CD14-positive monocyte (primary cell): Measurements from ENCODE around the gene SIX1. TPM values are rescaled to one million over a fixed set of nuclear protein-coding genes. Genes with fewer than 3 reads are reported as not detected.

ENCODE experiments used
- DNase-seq, 3 donors: peaks; one replicate each; pipeline ENCODE4 v3.0.0-alpha.2; 2011 to 2022
- H2AFZ ChIP-seq: 2 replicates; pipeline ENCODE4 v1.6.0; 2012; ENCODE audit warnings: mild to moderate bottlenecking, low read depth, low read length, inconsistent platforms; ENCODE audit not compliant: insufficient read depth, poor library complexity, severe bottlenecking
- H3K27ac ChIP-seq, 2 donors: 1 replicate in 1 of 2; 2 replicates in 1 of 2; pipeline ENCODE4 v1.5.1; 2012 to 2013; ENCODE audit warnings: low read length in 2 of 2, control low read depth in 1 of 2, inconsistent platforms in 1 of 2, low read depth in 1 of 2, mild to moderate bottlenecking in 1 of 2
- H3K27me3 ChIP-seq, 2 donors: one replicate each; pipeline versions ENCODE4 v1.6.0 to v1.6.1; 2011 to 2013; ENCODE audit warnings: low read length in 2 of 2; ENCODE audit not compliant: control insufficient read depth in 2 of 2, insufficient read depth in 2 of 2
- H3K36me3 ChIP-seq, 2 donors: replicated peaks in 1 of 2; 1 replicate in 1 of 2; 2 replicates in 1 of 2; pipeline versions ENCODE4 v1.5.1 to v1.6.1; 2012 to 2013; ENCODE audit warnings: low read length in 2 of 2, control low read depth in 1 of 2, inconsistent platforms in 1 of 2, mild to moderate bottlenecking in 1 of 2; ENCODE audit not compliant: insufficient read depth in 2 of 2, control insufficient read depth in 1 of 2
- H3K4me1 ChIP-seq, 2 donors: 1 replicate in 1 of 2; 2 replicates in 1 of 2; pipeline versions ENCODE4 v1.5.1 to v1.6.1; 2012 to 2013; ENCODE audit warnings: low read length in 2 of 2, control low read depth in 1 of 2, inconsistent platforms in 1 of 2, mild to moderate bottlenecking in 1 of 2, moderate library complexity in 1 of 2; ENCODE audit not compliant: insufficient read depth in 2 of 2, control insufficient read depth in 1 of 2
- H3K4me2 ChIP-seq: replicated peaks from 2 replicates; pipeline ENCODE3; 2012; ENCODE audit warnings: low read length, moderate library complexity, mild to moderate bottlenecking; ENCODE audit not compliant: poor library complexity, severe bottlenecking; ENCODE audit errors: extremely low read depth
- H3K4me3 ChIP-seq, 3 experiments: fragments of 200-600 bp in 1 of 3; sonication (generic) in 1 of 3; replicated peaks in 1 of 3; 1 replicate in 2 of 3; 2 replicates in 1 of 3; pipeline ENCODE4 v1.5.1; 2011 to 2013; ENCODE audit warnings: low read length in 3 of 3, mild to moderate bottlenecking in 3 of 3, control low read depth in 2 of 3, low read depth in 2 of 3, inconsistent platforms in 1 of 3, moderate library complexity in 1 of 3
- H3K79me2 ChIP-seq: 2 replicates; pipeline ENCODE4 v1.6.0; 2012; ENCODE audit warnings: mild to moderate bottlenecking, control low read depth, inconsistent platforms, low read length, moderate library complexity; ENCODE audit not compliant: insufficient read depth
- H3K9ac ChIP-seq: 2 replicates; pipeline ENCODE4 v1.6.0; 2017; ENCODE audit warnings: low read length, mild to moderate bottlenecking; ENCODE audit not compliant: insufficient read depth, poor library complexity, severe bottlenecking
- H3K9me3 ChIP-seq, 2 donors: replicated peaks in 1 of 2; 1 replicate in 1 of 2; 2 replicates in 1 of 2; pipeline versions ENCODE4 v1.5.1 to v1.6.1; 2012 to 2013; ENCODE audit warnings: low read length in 2 of 2, control low read depth in 1 of 2; ENCODE audit not compliant: control insufficient read depth in 1 of 2, insufficient read depth in 1 of 2
- H4K20me1 ChIP-seq: 2 replicates; pipeline ENCODE4 v1.6.0; 2012; ENCODE audit warnings: mild to moderate bottlenecking, low read length, control low read depth, moderate library complexity; ENCODE audit not compliant: insufficient read depth
- H3K27ac Mint-ChIP-seq, 7 donors: one replicate each; pipeline ENCODE4 v1.8.0; 2020; ENCODE audit warnings: mild to moderate bottlenecking in 7 of 7, mixed read lengths in 7 of 7, moderate library complexity in 6 of 7, inconsistent platforms in 2 of 7
- H3K27me3 Mint-ChIP-seq, 3 donors: one replicate each; pipeline ENCODE4 v1.8.0; 2021 to 2022; ENCODE audit warnings: low read depth in 3 of 3, mild to moderate bottlenecking in 3 of 3, mixed read lengths in 3 of 3, moderate library complexity in 3 of 3, inconsistent platforms in 1 of 3
- H3K36me3 Mint-ChIP-seq, 2 donors: one replicate each; pipeline ENCODE4 v1.8.0; 2020; ENCODE audit warnings: mixed read lengths in 2 of 2, inconsistent platforms in 1 of 2, mild to moderate bottlenecking in 1 of 2
- H3K4me1 Mint-ChIP-seq: one replicate; pipeline ENCODE4 v1.8.0; 2020; ENCODE audit warnings: mild to moderate bottlenecking, mixed read lengths
- H3K4me3 Mint-ChIP-seq, 2 donors: one replicate each; pipeline ENCODE4 v1.8.0; 2020; ENCODE audit warnings: mild to moderate bottlenecking in 2 of 2, mixed read lengths in 2 of 2, moderate library complexity in 1 of 2
- H3K9me3 Mint-ChIP-seq, 7 donors: one replicate each; pipeline ENCODE4 v1.8.0; 2020 to 2022; ENCODE audit warnings: mixed read lengths in 7 of 7, mild to moderate bottlenecking in 6 of 7, moderate library complexity in 6 of 7, inconsistent platforms in 2 of 7
- CTCF ChIP-seq: fragments of 200-600 bp; IDR thresholded peaks from one replicate; pipeline ENCODE4 v1.8.0; 2022; ENCODE audit warnings: antibody characterized with exemption, mild to moderate bottlenecking
- WGBS: methylation state at CpG from one replicate; pipeline ENCODE4 v1.1.5; 2013; ENCODE audit warnings: missing lambda C conversion rate; ENCODE audit not compliant: insufficient coverage; 5-methylcytosine and 5-hydroxymethylcytosine counted together
- intact Hi-C, 2 donors: fragments of 100-400 bp; cut with micrococcal nuclease; formaldehyde crosslinking; loops; one replicate each; pipeline versions ENCODE4 v1.15.0 to v1.15.1; 2023
- polyA plus RNA-seq, 3 donors: library from polyadenylated mRNA; depleted of rRNA in 1 of 3; unstranded in 2 of 3; stranded (reverse) in 1 of 3; fragments of 300-500 nt in 2 of 3; fragments of >200 nt in 1 of 3; fragmentation: Illumina TruSeq in 2 of 3; gene quantifications; 1 replicate in 2 of 3; 2 replicates in 1 of 3; pipeline ENCODE4 v1.2.3, GENCODE V29; 2012 to 2021

SIX1 gene
- polyA plus RNA-seq, 3 donors: not detected

- peaks cover 81 to 86% (median 83%) of the 10 kb centered on the region in 3 donors for H3K27me3 Mint-ChIP-seq
- peaks cover 3 to 27% of the 10 kb centered on the region in 2 donors for H3K36me3 Mint-ChIP-seq
- H3K4me1 Mint-ChIP-seq: peaks cover 45% of the 10 kb centered on the region
- peak overlapping the region; percentile 42 to 82 (median 61) for H3K4me3 ChIP-seq
- 3% methylated on average over 37 of the region's 47 CpGs for WGBS
- no peak overlapping the region for H3K27ac ChIP-seq
- H3K9me3 ChIP-seq: peaks cover 0 to 49% of the 10 kb centered on the region in 2 donors
- H3K27me3 ChIP-seq: peaks cover 67 to 87% of the 10 kb centered on the region in 2 donors
- peak overlapping the region in 2 of 7 donors; percentile 20 to 48 for H3K27ac Mint-ChIP-seq
- TF ChIP-seq CTCF: no peak
- H3K4me1 ChIP-seq: peaks cover 25% of the 10 kb centered on the region in 2 donors
- H3K9me3 Mint-ChIP-seq: peaks cover 0 to 38% (median 23%) of the 10 kb centered on the region in 7 donors
- H3K79me2 ChIP-seq: no peaks in the 10 kb centered on the region
- peak overlapping the region; percentile 50 for H3K9ac ChIP-seq
- no peaks in the 10 kb centered on the region for H3K36me3 ChIP-seq
- no peak for DNase-seq
- peak overlapping the region; percentile 83 for H3K4me2 ChIP-seq
- H2AFZ ChIP-seq: peak overlapping the region; percentile 88
- no peaks in the 10 kb centered on the region for H4K20me1 ChIP-seq
- H3K4me3 Mint-ChIP-seq: peak overlapping the region; percentile 90 to 97
- intact Hi-C loops: loop anchor here in 1 of 2 donors (10.0 kb wide), 1 partner anchor 377 kb away; no protein-coding TSS in a partner anchor
Observed at GRCh38 chr14:60657456-60658210, 8.4 kb upstream of the SIX1 start.

GRCh38 chr14:60656686-60657455 is 7.6 kb upstream of the SIX1 start:
- Mint-ChIP-seq H3K9me3 (peaks cover 0 to 39% (median 23%) of the 10 kb centered on the region in 7 donors), H3K4me3 (peak overlapping the region; percentile 90 to 97), H3K4me1 (peaks cover 49% of the 10 kb centered on the region), H3K27ac (peak overlapping the region in 1 of 7 donors; percentile 48), H3K27me3 (peaks cover 88 to 91% (median 88%) of the 10 kb centered on the region in 3 donors), H3K36me3 (peaks cover 3 to 27% of the 10 kb centered on the region in 2 donors)
- Histone ChIP-seq H3K9ac (peak overlapping the region; percentile 50), H3K27ac (no peak overlapping the region), H3K79me2 (no peaks in the 10 kb centered on the region), H3K27me3 (peaks cover 75 to 90% of the 10 kb centered on the region in 2 donors), H3K4me3 (peak overlapping the region; percentile 42 to 82 (median 61)), H3K9me3 (peaks cover 0 to 55% of the 10 kb centered on the region in 2 donors), H2AFZ (peak overlapping the region; percentile 88), H3K36me3 (no peaks in the 10 kb centered on the region), H3K4me1 (peaks cover 23 to 25% of the 10 kb centered on the region in 2 donors), H3K4me2 (peak overlapping the region; percentile 83), H4K20me1 (no peaks in the 10 kb centered on the region)
- intact Hi-C loops: loop anchor here in 1 of 2 donors (10.0 kb wide), 1 partner anchor 378 kb away; no protein-coding TSS in a partner anchor
- TF ChIP-seq CTCF: peak; percentile 35
- DNase-seq: peak; percentile 5 to 33 (median 17)
- WGBS: under 1% methylated on average over 59 of the region's 75 CpGs
